Ramos (cell line): ENCODE data around the gene NFS1.

ENCODE experiments used
- in situ Hi-C: fragments of 300-500 bp; cut with MboI; formaldehyde crosslinking; loops from one replicate; pipeline ENCODE4 v1.14.3; 2022; ENCODE audit warnings: low sequenced_read_pairs; ENCODE audit not compliant: unreplicated experiment

The NFS1 gene

GRCh38 chr20:35651958-35652357 lies 47.2 kb downstream of the NFS1 start:
- in situ Hi-C loops = no loop called here

GRCh38 chr20:35650632-35651031 lies 48.5 kb downstream of the NFS1 start:
- in situ Hi-C loops = no loop called here

- in situ Hi-C loops = no loop called here
Measured at GRCh38 chr20:35648836-35649235, 50.3 kb downstream of the NFS1 start.

GRCh38 chr20:35644806-35645205 lies 54.3 kb downstream of the NFS1 start:
- in situ Hi-C loops = no loop called here

- in situ Hi-C loops = no loop called here
Measured at GRCh38 chr20:35643045-35643444, 56.1 kb downstream of the NFS1 start.

- in situ Hi-C loops = no loop called here
Measured at GRCh38 chr20:35641743-35642142, 57.4 kb downstream of the NFS1 start.

- in situ Hi-C loops = no loop called here
Measured at GRCh38 chr20:35640724-35641123, 58.4 kb downstream of the NFS1 start.

GRCh38 chr20:35638751-35639150 lies 60.4 kb downstream of the NFS1 start:
- in situ Hi-C loops = no loop called here

GRCh38 chr20:35637276-35637675 lies 61.9 kb downstream of the NFS1 start:
- in situ Hi-C loops = no loop called here

GRCh38 chr20:35636095-35636494 lies 63.1 kb downstream of the NFS1 start:
- in situ Hi-C loops = no loop called here

GRCh38 chr20:35635652-35636051 lies 63.5 kb downstream of the NFS1 start:
- in situ Hi-C loops = no loop called here

- in situ Hi-C loops = no loop called here
Measured at GRCh38 chr20:35632539-35633115, 66.5 kb downstream of the NFS1 start.

- in situ Hi-C loops = no loop called here
Measured at GRCh38 chr20:35630636-35631035, 68.5 kb downstream of the NFS1 start.

- in situ Hi-C loops = no loop called here
Measured at GRCh38 chr20:35629427-35630145, 69.6 kb downstream of the NFS1 start.

- in situ Hi-C loops = no loop called here
Measured at GRCh38 chr20:35627121-35627520, 72.0 kb downstream of the NFS1 start.

- in situ Hi-C loops = no loop called here
Measured at GRCh38 chr20:35626386-35627001, 72.7 kb downstream of the NFS1 start.

- in situ Hi-C loops = no loop called here
Measured at GRCh38 chr20:35625584-35626385, 73.4 kb downstream of the NFS1 start.

- in situ Hi-C loops = no loop called here
Measured at GRCh38 chr20:35621560-35621946, 77.6 kb downstream of the NFS1 start.

GRCh38 chr20:35620818-35621559 lies 78.2 kb downstream of the NFS1 start:
- in situ Hi-C loops = no loop called here
